Epithelial cell of esophagus (primary cell): Measurements from ENCODE around the gene ASB1.

Source experiments
- DNase-seq: peaks from one replicate; pipeline ENCODE4 v3.0.0; 2010; ENCODE audit warnings: low read depth
- H3K4me3 ChIP-seq: 2 replicates; pipeline ENCODE4 v1.5.1; 2011; ENCODE audit warnings: mild to moderate bottlenecking, low read length, control low read depth
- TF ChIP-seq, protein P1 (sequence below): IDR thresholded peaks from 2 replicates; pipeline ENCODE4 v1.5.1; 2011; ENCODE audit warnings: low read depth, mild to moderate bottlenecking, low read length, control low read depth, inconsistent platforms; ENCODE audit not compliant: insufficient read depth; ENCODE audit errors: missing control alignments

The ASB1 gene

DNA sequence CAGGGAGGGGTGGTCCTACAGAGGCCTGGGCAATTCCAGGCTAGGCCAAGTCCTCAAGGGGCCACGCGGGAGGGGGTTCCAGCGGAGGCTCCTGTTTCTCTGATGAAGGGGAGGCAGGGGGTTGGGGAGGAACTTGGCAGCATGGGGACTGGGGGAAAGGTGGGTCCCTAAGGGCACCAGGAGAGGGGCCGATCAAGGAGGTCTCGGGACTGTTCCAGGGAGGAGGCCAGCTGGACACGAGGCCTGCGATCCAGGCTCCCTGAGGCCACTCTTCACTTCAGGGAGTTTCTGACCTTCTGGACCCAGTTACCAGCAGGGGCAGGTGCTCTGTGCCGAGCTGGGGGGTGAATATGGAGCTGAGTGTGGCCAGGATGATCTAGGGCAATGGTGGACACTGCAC lies 71.5 kb downstream of the ASB1 start:
- H3K4me3 ChIP-seq: no peak overlapping the region
- TF ChIP-seq, protein P1, sequence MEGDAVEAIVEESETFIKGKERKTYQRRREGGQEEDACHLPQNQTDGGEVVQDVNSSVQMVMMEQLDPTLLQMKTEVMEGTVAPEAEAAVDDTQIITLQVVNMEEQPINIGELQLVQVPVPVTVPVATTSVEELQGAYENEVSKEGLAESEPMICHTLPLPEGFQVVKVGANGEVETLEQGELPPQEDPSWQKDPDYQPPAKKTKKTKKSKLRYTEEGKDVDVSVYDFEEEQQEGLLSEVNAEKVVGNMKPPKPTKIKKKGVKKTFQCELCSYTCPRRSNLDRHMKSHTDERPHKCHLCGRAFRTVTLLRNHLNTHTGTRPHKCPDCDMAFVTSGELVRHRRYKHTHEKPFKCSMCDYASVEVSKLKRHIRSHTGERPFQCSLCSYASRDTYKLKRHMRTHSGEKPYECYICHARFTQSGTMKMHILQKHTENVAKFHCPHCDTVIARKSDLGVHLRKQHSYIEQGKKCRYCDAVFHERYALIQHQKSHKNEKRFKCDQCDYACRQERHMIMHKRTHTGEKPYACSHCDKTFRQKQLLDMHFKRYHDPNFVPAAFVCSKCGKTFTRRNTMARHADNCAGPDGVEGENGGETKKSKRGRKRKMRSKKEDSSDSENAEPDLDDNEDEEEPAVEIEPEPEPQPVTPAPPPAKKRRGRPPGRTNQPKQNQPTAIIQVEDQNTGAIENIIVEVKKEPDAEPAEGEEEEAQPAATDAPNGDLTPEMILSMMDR: no peak
- DNase-seq: no peak

DNA sequence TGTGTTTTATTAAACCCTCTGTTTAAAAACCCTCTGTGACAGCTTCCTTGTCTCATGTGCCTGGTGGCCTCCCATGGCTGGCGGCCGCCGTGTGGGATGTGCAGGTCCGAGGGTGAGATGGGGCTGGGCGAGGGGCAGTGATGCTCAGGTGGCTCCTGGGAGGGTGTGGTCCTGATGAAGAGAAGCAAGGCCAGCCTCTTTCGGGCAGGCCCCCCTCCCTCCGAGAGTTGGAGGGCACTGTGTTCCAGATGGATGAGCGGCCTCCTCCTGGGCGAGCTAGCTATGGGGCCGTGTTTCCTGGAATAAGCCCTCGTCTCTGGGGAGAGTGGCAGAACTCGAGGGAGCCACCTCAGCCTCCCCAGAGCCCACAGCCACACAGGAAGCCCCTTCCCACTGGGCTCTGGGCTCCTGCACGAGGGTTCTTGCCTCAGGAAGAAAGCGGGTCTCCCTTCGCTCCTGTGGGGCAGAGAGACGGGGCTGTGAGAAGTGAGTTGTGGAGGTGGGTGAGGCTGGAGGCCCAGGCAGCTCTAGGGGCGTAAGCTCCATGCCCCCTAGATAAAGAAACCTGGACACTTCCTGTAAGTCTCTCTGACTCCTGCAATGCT lies 72.1 kb downstream of the ASB1 start:
- no peak for DNase-seq

DNA sequence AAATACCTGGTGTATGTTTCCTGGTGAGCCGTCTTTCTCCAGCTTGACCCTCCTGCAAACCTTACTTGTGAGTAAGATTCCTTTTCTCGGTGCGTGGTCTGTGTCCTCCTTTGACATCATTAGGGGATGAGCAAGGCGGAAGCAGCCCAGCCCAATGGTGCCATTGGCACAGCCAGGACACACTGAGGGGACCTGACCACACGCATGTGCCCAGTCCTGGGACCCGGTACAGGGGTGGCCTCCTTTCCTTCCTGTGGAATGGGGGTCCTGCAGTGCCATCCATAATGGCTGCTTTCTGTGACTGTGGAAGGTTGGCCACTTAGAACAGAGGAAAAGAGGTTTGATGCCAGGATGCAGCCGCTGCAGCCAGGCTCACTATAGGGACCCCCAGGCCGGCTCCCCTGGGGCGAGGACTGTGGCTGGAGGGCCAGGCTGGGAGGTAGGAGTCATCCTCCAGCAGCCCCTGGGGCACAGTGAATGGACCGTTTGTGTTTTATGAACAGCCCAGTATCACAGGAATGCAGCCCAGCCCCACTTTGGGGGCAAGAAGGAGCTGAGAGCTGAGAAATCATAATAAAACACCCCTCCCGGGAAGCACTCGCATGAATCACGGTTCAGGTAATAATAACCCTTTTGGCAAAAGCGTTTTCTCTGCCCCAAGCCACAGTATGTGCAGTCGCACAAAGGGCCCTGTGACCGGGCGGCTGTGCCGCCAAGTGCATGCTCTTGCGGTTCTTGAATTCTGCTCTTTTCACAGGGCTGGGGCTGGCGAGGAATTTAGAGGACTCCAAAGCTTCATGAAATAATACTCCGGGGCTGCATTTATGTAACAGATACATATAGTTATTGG lies 73.2 kb downstream of the ASB1 start:
- DNase-seq: no peak
- H3K4me3 ChIP-seq: no peak overlapping the region
- TF ChIP-seq, protein P1: no peak

More for the DNA sequence above, 72.1 kb downstream of the ASB1 start:
- TF ChIP-seq, protein P1: no peak
- no peak overlapping the region for H3K4me3 ChIP-seq

DNA sequence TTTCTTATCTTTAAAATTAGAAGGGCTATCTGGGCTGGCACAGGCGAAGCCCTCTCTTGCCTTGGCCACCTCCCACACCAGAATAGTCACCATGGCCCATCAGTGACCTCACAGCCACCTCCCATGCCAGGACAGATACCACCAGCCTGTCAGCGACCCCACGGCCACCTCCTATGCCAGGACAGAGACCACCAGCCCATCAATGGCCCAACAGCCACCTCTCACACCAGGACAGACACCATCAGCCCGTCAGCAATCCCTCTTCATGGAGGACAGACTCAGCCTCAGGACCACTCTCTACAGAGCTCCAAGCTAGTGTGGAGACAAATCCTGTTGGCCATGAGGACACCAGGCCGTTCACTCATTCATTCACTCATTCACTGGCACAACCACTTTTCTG lies 74.6 kb downstream of the ASB1 start:
- H3K4me3 ChIP-seq: no peak overlapping the region
- DNase-seq: no peak
- TF ChIP-seq, protein P1: no peak
